ENCODE data around the gene TTC21B.

The TTC21B gene

GRCh38 chr2:165924946-165925345, 28.6 kb downstream of the TTC21B start:
- DNase-seq (ENCODE audit: low read depth in 2 of 2), result no peak

GRCh38 chr2:165920748-165921147, 32.8 kb downstream of the TTC21B start:
- DNase-seq (ENCODE audit: low read depth in 2 of 2), result no peak

GRCh38 chr2:165913636-165914035, 39.9 kb downstream of the TTC21B start:
- no peak for DNase-seq (ENCODE audit: low read depth in 2 of 2)

DNA sequence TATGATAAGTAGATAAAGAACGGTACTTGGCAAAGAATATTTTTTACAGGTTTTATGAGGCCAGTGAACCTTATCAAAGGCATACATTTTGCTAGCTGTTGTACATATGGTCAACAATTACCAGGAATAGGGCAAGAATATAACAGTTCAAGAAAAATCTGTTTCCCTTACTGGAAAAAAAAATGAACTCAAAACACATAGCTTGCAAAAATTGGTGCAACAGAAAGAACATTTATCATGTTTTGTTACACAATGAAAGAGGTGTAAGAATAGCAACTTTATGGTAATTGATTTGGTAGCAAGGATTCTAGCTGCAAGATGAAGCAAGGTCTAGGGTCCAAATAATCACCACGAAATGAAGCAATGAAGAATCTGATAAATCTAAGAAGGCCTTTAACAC, 41.6 kb downstream of the TTC21B start:
- no peak for DNase-seq (ENCODE audit: low read depth in 2 of 2)

GRCh38 chr2:165911231-165911630, 42.3 kb downstream of the TTC21B start:
- no peak for DNase-seq (ENCODE audit: low read depth in 2 of 2)

DNA sequence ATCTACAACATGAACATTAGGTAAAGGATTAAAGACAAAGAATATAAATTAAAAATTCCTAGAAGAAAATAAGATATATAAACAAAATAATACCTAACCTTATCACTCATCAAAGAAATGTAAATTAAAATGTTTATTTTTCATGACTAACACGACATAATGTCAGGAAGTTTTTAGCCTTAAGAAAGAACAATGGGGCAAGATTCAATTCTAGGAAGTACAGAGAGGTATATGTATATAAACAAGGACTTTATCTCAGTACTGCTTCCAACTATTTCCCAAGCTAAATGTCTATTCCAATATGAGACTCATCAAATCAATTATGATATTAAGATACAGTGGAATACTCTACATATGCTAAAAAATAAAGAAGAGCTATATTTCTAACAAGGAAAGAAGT, 44.1 kb downstream of the TTC21B start:
- no peak for DNase-seq (ENCODE audit: low read depth in 2 of 2)

- DNase-seq (ENCODE audit: low read depth in 2 of 2), result no peak
Measured at GRCh38 chr2:165905854-165906253, 47.7 kb downstream of the TTC21B start.

- DNase-seq (ENCODE audit: low read depth in 2 of 2), result no peak
Measured at GRCh38 chr2:165905269-165905668, 48.3 kb downstream of the TTC21B start.

DNA sequence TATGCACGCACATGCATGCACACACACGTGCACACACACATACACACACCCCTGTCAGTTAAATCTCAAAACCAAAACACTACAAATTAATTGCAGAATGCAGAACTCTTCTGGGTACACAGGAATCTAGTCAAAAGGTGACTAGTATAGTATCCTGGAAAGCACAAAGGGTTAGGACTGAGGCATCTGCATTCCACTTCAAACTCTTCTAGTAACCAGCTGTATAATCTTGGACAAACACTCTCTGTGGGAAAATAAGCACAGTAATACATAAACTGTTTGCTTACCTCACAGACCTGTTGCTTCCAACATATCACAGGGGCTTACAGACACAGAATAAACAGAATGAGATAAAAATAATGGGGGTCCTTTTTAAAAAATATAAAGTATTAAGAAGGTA, 49.1 kb downstream of the TTC21B start:
- no peak for DNase-seq (ENCODE audit: low read depth in 2 of 2)

DNA sequence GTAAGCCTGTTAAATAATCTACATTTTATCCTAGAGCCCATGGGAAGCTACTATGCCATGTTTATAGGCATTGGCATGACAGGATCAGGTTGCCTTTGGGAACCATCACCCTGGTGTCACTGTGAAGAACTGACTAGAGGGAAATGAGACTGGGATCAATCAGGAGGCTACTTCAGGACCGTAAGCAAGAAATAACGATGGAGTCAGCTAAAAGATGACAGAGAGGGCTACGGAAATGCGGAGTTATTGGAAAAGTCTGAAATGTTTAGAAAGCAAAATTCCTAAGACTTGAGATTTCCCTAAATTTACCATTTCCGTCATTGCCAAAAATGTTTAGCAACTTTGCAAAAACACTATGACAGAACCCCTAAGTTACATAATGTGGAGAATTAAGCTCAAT, 50.2 kb downstream of the TTC21B start:
- DNase-seq (ENCODE audit: low read depth in 2 of 2), result no peak

DNA sequence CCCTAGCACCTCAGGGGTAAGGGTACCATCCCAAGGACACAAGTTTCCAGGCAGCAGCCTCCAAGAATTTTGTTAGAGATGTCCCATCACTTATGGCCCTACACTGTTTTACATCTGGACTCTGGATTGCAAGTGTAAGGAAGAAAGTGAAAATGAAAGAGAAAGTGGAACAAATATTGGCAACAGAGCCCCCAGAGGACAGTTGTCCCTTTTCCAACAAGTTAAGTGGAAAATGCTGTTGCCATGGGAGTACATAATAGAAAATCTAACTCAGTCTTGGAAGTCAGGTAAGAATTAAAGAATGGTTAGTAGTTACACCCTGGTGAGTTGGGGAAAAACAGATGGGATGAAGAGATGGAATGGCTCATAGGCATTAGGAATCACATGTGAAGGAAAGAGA, 50.6 kb downstream of the TTC21B start:
- DNase-seq (ENCODE audit: low read depth in 2 of 2), result no peak

DNA sequence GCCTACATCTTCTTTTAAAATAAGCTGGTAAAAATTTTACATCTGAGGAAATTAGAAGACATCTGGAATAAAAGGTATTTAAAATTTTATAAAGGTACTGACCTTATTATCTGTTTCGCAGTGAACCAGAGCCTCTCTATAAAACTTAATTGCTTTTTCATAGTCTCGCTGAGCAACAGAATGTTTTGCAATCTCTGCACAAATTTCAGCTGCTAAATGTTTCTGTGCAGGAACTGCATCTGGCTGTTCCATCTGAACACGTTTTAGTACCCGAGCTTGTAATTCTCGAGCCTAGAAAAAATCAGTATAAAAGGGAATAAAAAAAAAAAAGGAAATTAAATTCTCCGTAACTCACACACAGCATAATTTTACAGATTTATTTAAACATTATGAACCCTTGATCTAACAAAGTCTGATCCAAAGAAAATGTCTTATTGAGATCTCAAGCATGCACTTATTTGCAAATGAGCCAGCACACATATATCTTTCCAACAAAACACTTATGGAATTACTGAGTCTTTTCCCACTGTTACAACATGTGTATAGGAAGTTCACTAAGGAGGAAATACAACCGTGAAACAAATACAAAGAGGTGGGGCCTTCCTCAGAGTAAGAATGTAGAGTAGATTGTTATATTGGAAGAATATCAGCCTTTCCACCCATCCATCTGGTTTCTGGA, 51.8 kb downstream of the TTC21B start:
- DNase-seq (ENCODE audit: low read depth in 2 of 2), result no peak

- DNase-seq (ENCODE audit: low read depth in 2 of 2), result no peak
Measured at GRCh38 chr2:165899311-165899710, 54.3 kb downstream of the TTC21B start.

GRCh38 chr2:165898381-165898780, 55.2 kb downstream of the TTC21B start:
- no peak for DNase-seq (ENCODE audit: low read depth in 2 of 2)

DNA sequence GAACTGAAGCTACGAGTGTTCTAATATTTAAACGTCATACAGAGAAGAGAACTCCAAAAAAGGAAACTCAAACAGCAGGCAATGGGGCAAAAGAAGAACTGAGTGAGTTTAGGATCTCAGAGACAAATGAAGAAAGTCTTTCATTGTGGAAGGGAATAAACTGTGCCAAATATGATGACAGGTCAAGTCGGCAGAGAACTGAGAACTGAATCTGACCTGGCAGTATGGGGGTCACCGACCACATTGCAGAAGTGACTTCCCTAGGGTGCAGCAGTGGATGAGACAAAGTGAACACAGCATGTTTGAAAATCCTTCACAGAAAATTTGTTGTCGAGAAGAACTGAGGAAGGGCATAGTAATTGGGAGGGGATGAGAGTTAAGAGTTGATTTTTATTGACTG, 55.9 kb downstream of the TTC21B start:
- DNase-seq (ENCODE audit: low read depth in 2 of 2), result no peak

DNA sequence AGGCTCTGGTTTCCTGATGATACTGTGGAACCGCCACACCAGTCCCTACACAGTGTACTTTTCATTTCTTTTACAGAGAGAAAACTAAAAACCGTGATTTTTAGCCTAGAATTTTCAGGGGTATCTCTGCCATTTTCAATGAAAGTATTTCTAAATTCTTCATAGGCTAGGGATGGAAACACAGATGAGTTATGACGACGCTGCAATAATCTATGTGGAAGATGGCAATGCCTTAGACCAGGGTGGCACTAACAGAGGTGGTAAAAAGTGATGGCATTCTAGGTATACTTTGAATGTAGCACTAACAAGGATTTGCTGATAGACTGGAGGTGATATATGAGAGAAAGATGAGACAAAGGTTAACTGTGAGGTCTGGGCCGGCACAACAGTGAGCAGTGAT, 56.5 kb downstream of the TTC21B start:
- no peak for DNase-seq (ENCODE audit: low read depth in 2 of 2)

DNA sequence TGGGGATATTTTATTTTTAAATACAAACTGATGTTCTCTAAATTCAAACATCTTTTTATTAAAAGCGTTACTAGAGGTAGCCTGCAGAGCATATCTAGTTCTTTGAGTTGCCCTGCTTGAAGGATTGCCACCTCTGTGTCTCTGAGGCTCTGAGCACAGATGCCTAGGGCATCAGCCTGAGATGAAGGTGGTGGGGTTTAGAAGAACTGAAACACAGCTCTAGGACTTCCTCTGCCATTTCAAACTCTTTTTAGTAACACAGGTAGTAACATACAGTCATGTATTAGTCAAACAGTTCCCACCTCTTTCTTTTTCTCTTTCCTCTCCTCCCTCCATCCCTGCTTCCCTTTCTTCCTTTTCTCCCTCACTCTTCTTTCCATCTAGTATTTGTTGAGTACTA, 57.6 kb downstream of the TTC21B start:
- DNase-seq (ENCODE audit: low read depth in 2 of 2), result no peak

DNA sequence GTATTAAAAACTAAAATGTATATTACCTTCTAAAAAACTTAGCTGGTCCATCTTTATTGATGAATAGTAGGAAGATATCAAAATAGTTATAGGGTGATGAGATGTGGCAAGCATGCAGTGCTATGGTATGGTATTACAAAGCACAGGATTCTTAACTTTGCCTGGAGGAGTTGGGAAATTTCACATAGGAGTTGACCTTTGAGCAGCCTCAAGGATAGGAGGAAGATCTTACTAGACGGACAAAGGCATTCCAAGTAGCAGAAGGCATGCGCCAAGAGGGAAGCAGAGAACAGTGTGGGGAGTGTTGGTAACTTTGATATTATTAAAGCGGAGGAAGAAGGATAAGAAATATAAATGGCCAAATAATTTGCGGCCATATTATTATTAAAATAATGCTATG, 60.0 kb downstream of the TTC21B start:
- DNase-seq (ENCODE audit: low read depth in 2 of 2), result no peak

DNA sequence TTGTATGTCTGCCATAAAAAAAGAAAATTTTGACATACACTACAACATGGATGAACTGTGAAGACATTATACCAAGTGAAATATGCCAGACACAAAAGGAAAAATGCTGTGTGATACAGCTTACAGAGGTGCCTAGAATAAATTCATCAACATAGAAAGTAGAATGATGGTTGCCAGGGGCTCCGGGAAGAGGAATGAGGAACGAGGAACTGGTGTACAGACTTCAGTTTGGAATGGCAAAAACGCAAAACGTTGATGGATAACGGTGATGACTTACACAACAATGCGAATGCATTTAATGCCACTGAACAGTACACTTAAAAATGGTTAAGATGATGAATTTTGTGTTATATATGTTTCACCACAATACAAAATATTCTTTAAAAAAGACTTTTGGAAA, 61.0 kb downstream of the TTC21B start:
- no peak for DNase-seq (ENCODE audit: low read depth in 2 of 2)

DNA sequence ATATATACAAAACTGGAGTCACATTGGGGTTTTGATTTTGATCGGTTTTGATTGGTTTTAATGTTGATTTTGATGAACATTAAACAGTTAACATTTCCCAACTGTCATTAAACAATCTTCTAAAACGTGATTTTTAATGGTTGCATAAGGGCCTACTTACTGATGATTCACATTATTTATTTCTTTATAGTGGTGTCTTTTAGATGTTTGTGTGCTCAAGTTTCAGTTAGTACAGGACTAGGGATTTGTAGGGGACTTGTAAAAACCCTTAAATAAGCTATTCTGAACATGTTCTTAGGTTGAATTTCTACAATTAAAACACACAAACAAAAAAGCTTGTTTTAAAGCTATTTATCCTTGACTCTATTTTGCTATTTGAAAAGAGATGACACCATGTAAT, 61.6 kb downstream of the TTC21B start:
- DNase-seq (ENCODE audit: low read depth in 2 of 2), result no peak

- DNase-seq (ENCODE audit: low read depth in 2 of 2), result no peak
Measured at GRCh38 chr2:165891345-165891744, 62.2 kb downstream of the TTC21B start.

DNA sequence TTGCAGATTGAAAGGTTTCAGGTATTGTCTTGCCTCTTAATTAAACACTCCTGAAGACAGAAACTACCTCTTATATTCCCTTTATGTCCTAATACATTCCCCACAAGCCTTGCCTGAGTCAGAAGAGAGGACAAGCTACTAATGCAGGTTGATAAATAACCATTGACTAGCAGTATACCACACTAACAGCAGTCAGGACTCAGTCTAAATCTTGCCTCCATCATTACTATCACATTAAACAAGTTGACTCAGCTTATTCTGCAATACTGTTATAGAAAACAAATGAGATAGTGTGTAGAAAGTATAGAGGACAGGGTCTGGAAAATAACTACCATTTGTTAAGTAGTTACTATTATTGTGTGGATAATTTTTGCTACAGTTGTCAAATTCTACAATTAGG, 63.8 kb downstream of the TTC21B start:
- DNase-seq (ENCODE audit: low read depth in 2 of 2), result no peak

GRCh38 chr2:165889158-165889557, 64.4 kb downstream of the TTC21B start:
- DNase-seq (ENCODE audit: low read depth in 2 of 2), result no peak

GRCh38 chr2:165888171-165888570, 65.4 kb downstream of the TTC21B start:
- DNase-seq (ENCODE audit: low read depth in 2 of 2), result no peak

Data from stimulated activated CD8-positive, alpha-beta memory T cell treated with anti-CD3 and anti-CD28 coated beads, Interleukin-7, amount 100 ng/mL, for 1 hour (primary cell).